SW480 (cell line): ENCODE results near the gene SCART1.
"Not testable (repeated sequence)": the region's sequence is repeated elsewhere in the genome, so short reads cannot be mapped to it uniquely, and the experiment has no call there.

Experiments used
- DNase-seq: peaks from one replicate; pipeline ENCODE4 v3.0.0-alpha.2; 2016; ENCODE audit warnings: low spot score

SCART1 gene

DNA sequence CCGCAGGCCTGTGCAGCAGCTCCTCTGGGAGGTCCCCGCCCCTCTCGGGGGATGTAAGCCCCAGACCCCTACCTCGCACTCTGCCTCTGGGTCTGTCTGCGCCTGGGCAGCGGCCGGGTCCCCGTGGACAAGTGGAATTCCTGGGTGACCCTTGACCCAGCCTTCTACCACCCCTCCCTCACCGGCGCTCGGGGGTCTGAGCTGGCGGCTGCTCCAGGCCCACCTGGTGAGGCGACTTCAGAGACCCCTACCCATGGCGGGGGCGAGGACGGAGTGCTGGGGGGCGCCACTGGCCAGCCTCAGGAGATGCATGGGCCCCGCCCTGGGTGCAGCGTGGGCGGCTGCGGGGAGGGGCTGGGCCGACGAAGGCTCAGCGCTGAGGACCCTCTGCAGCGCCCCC, 21.0 kb upstream of the SCART1 start:
- not testable (repeated sequence) for DNase-seq

DNA sequence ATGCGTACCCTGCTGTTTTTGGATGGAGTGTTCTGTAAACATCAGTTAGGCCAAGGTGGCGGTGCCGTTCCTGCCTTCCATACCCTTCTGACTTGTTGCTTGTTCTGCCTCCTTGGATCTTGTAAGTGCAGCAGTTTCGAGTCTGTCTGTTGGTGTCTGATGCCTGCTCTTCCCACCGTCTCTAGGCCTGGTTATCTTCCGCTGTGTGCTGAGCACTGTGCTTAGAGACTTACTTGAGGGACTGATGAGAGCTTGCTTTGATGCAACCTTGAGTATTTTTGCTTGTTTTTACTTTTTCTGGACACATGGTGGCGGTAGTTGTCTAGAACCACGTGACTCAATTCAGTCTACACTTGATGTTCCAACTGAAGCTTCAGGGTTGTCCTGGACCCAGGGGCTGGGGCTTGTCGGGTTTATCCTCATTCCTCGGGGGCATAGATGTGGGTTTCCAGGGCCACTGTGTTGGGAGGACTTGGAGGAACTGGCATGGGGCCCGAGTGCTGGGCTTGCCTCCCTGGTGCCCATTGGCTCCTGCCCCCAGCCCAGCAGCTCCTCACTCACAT, 15.0 kb upstream of the SCART1 start:
- peak; percentile 33 for DNase-seq

DNA sequence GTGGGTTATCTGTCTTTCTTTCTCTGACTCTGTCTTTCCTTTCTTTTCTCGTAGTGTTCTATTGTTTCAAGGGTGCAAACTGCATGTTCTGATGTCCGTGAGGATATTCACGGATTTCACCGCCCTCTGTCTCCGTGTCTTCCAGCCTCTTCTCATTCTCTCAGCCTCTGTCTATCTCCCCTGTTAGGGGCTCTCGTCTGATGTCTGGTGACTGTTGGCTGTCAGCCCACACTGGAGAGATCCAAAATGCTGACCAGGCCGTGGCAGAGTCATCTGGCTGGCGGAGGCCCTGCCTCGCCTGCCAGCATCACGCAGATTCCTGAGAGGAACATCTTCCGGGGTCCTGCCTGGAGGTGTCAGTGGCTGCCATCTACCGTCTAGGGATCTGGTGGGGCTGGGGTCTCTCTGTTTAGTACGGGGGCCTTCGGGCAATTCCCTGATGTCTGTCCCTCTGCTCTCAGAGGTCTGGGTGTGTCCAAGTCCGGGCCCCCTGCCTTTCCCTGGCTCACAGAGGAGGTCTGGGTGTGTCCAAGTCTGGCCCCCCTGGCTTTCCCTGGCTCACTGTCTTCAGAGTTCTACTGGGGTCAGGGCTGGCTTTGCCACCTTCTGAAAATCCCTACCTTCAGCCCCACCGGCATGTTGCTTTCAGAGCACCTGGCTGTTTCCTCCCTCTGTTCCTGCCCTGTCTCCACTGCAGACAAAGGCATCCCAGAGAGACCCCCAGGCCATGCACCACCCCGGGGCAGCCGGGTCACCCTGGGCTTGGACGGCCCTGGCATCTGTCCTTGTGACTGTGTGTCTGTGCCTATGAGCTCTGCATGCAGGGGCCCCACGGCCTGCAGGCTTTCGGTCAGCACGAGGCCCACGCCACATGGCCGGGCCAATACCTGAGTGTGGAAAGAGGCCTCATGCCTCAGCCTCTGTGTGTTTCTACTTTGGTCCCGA, 14.0 kb upstream of the SCART1 start:
- no peak for DNase-seq

DNA sequence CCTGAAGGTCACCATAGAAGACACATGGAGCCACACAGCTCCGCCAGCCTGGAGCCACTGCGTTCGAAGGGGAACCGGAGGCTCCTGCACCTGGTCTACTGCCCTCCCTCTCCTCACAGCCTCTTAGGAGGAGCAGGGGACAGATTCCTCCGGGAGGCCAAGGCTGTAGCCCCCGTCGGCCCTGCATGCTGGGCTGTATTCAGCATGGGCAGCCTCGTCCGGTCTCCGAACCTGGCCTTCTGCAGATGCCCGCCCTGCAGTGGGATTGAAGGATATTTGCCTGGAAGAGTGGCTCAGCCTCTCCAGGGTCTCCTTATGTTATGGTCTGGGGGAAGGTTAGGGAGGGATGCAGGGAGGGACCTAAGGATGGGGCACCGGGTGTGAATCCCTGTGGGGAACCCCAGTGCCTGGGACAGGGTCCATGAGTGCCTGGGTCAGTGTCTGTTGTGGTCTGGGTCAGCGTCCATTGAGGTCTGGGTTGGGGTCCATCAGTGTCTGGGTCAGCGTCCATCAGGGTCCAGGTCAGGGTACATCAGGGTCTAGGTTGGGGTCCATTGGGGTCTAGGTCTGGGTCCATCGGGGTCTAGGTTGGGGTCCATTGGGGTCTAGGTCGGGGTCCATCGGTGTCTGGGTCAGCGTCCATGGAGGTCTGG, 13.0 kb upstream of the SCART1 start:
- DNase-seq = no peak

DNA sequence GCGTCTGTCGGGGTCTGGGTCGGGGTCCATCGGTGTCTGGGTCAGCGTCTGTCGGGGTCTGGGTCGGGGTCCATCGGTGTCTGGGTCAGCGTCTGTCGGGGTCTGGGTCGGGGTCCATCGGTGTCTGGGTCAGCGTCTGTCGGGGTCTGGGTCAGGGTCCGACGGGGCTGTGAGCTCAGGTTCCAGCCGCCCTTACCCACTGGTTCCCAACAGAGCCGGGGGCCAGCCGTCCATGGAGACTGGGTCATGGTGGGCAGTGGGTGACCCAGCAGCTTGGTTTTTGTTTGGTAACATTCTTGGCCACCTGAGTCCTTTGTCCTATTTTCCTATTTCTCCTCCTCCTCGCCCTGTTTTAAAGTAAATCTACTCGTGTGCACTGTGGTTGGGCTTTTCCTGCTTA, 12.4 kb upstream of the SCART1 start:
- DNase-seq = not testable (repeated sequence)

DNA sequence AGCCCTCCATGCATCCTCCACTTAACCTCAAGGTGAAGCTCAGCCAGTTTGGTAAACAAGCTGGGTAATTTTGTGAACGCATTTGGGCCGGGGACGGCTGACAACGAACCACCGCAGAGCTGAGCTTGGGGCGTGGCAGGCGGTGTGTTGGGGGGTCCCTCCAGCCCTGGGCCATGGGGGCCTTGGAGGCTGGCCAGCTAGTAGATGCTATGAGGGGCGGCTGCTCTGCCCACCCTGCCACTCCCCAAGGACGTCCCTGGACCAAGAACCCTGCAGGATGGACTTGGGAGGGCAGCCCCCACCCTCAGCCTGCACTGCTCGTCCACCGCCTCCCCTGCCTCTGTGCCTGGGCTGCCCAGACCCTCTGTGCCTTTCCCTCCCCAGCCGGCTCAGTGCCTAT, 12.0 kb upstream of the SCART1 start:
- DNase-seq = no peak

DNA sequence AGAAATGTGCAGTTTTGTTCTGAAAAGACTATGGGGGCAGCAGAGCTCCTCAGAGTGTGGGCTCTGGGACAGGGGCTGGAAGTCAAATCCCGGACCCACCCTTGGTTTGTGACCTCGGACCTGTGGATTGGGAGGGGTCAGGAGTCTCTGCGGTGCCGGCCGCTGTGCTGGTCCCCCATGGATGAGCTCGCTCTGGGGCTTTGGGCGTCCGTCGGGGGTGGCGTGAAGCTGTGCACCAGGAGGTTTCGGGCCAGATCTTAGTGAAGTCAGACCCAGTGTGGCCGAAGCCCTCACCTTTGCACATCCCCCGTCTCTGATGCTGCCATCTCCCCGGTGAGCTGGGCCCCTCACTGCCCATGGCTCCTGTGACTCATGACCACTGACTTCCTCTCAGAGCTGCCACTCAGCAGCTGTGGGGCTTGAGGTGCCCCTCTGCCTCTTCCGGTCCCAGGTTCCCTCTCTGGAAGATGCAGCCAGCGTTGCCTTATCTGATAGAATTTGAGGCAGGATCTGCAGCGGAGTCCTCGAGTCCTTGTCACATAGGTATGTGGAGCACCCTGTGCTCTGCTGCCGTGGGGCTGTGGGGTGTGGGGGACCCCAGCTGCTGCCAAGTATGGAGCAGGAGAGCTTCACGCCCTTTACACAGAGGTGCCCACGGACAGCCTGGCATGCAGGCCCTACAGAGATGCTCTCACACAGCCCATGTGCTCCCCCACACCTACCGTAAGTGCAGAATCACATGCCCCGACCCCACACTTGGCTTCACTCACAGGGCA, 11.4 kb upstream of the SCART1 start:
- no peak for DNase-seq

DNA sequence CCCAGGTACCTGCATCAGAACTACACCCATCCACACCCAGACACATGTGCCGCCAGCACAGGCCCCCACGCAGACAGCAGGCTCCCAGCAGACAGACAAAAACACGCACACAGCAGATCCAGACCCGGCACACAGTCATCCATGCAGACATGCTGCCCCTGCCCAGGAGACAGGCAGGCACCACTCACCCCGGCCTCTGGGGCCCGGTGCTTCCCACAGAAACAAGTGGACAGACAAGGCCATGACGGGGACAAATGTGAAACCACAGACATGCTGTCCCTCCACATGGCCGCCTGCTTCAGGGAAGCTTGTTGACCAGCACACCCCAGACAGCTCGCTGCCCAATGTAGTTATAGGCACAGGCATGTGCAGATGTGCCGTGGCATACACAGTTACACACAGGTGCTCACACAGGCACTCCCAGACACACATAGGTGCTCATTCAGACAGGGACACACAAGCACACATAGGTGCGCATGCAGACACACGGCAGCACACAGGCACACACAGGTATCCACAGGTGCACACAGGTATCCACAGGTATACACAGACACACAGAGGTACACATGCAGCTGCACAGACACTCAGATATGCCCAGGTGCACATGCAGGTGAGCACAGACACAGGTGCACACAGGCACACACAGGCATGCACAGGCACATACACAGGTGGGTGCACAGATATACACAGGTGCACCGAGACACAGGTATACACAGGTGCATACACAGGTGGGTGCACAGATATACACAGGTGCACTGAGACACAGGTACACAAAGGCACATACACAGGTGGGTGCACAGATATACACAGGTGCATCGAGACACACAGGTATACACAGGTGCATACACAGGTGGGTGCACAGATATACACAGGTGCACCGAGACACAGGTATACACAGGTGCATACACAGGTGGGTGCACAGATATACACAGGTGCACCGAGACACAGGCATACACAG, 10.5 kb upstream of the SCART1 start:
- DNase-seq = no peak

DNA sequence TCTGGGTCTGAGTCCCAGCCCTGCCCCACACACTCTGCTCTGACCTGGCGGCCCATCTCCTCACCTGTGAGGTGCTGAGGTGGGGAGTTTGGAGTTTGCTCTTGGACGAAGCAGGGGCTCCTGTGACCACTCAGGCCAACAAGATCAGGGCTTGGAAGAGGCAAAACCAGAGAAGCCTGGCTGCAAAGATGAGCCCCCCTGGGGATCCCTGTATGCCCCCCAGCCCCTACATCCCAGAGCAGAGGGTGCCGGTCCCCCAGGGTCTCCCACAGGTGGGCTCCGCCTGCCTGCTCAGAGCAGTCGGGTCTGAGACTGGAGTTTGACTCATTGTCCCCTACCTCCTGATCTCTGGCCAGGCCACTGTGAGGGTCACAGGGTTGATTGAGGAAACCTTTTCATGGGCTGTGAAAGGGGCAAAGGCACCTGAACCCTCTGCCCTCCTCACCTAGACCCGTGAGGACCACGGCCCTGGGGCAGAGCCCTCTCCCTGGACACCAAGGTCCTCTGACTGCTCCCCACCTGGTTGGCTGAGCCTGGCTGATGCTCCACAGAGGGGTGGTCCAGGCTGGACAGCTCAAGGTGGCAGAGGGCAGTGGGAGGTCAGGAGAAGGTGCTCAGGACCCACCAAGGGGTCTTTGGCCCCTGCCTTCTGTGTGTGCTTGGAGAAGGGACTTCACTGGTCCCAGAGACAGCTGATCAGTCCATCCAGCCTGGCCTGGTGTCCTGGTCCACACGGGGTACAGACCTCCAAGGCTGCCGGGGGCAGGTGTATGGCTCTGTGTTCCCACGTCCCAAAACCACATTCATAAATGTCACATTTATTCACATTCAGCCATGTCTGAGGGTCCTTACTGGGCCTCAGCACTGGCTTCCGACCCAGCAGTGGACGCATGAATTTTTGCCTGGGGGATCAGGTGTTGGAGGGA, 9.1 kb upstream of the SCART1 start:
- DNase-seq = no peak

DNA sequence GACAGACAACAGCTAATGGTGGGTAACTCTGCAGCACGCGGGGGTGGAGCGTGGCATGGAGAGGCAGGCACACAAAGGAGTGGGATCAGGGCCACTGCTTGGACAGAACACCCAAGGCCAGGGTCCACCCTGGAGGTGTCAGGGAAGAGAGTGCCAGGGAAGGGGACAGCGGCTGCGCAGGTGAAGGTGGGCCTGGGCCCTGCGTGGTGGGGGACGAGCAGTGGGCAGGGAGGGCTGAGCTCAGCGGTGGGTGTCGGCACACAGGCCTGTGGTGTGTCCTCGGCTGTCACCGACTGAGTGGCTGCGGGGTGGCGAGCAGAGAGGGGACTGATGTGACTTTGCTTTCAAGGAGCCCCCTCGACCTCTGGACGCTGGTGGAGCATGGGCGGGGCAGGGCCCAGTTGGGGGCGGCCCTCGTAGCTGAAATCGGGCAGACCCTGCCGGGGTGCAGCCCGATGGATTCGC, 8.4 kb upstream of the SCART1 start:
- DNase-seq = no peak

DNA sequence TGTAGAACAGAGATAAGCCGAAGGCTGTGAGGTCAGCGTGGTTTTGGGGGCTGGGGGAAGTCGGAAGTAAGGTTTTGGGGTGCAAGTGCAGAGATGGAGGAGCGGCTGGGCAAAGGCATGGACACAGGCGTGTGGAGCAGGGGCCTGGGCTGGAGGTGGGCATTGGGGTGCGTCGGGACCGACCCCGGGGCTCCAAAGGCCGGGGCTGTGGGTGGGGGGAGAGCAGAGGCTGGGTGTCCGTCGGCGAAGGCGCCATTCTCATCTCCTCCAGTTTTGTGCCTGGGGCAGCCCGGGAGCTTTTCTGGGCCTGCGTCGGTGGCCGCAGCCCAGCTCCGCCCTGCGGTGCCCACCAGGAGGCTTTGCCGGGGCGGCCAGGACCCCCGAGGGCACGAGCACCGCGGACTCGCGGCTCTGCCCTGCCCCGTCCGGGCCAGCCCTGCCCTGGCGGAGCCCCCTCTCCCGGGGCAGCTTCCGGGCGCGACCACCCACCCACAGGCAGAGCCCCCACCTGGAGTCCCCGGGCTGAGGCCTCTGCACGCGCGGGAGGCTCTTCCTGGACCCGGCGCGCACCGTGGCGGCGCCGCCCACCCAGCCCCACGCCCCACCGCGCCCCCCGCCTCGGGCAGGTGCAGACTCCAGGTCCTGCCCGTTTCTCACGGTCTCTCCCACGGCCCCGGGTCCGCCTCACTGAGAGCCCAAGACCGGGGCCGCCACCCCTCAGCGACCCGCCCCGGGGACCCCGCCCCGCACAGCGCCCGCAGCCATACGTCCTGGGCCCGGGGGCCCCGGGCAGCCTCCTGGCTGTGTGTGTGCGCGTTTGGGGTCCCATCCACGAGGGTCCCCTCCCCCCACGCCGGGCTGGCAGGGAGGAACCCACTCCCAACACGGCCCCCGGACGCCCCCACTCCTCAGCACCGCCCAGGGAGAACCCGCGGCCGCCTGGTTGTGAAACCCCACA, 7.7 kb upstream of the SCART1 start:
- DNase-seq = no peak

DNA sequence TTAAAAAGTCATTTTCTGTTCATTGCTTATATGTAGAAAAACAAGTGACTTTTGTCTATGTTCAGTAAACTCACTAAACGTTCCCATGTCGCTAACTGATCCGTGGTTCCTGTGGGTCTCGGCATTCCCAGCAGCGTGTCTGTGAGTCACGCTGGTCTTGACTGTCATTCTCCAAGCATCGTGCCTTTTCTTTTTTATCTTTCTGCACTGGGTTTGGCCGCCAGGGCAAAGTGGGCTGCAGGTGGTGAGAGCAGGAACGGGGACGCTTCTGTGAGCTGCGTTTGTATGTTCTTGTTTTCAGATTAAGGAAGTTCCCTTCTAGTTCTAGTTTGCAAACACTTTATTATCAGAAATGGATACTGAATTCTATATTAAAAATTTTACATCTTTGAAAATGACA, 6.8 kb upstream of the SCART1 start:
- DNase-seq = no peak

DNA sequence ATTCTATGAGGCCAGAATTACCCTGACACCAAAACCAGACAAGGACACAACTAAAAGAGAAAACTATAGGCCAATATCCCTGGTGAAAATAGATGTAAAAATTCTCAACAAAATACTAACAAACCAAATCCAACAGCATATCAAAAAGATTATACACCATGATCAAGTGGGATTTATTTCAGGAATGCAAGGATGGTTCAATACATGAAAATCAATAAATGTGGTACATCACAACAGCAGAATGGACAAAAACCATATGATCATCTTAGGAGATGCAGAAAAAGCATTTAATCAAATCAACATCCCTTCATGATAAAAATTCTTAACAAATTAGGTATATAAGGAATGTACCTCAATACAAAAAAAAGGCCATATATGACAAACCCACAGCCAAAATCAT, 5.6 kb upstream of the SCART1 start:
- no peak for DNase-seq

DNA sequence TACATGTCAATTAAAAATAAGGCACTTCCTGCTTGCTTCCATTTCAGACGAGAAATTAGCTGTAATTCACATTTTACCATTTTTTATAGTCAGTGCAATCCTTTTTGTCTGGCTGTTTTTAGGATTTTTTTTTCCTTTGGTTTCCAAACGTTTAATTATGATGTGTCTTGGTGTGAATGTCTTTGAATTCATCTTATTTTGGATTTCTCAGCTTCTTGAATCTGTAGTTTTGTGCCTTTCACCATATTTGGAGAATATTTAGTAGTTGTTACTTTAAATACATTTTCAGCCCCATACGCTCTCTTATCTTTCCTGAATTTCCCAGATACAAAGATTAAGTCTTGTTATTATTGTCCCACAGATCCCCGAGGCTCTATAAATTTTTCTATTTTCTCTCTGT, 2.4 kb upstream of the SCART1 start:
- no peak for DNase-seq

DNA sequence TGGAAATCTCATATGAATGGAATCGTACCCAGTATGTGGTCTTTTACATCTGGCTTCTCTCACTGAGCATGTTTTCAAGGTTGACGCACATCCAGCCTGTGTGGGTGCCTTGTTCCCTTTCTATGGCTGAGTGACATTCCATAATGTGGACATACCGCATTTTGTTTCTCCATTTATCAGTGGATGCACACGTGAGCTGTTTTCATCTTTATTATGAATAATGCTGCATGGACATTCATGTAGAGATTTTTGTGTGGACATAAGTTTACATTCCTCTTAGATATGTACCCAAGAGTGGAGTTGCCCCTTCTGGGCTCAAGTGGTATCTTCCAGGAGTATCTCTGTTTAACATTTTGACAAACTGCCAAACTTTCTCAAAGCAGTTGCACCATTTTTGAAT, 1.3 kb upstream of the SCART1 start:
- no peak for DNase-seq

DNA sequence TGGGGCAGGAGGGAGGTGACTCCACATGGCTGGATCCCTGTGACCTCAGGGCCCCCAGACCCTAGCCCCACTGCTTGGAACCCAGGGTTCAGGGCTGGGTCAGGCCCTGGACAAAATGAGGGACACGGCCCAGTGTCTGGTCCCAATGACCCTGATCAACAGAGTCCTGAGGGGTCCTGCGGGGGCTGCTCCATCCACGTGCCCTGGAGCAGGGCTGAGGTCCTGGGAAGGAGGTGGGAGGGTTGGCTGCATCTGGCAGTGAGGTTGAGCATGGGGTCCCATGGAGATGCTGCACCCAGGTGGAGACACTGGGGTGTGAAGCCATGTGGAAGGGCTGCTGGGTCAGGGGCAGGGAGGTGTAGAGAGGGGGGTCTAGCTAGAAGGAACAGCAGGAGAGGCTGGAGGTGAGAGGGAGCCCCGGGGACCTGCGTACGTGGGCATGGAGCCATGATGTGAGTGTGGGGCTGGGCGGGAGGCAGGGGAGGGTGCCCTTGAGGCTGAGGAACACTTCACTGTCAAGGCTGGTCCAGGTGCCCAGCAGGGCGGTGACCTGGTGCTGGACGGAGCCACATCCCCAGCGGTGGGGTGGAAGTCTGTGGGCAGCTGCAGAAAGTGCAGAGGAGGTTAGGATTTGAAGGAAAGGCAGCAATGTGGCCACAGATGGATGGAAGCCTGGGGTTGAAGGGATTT, 604 bp downstream of the SCART1 start:
- no peak for DNase-seq

DNA sequence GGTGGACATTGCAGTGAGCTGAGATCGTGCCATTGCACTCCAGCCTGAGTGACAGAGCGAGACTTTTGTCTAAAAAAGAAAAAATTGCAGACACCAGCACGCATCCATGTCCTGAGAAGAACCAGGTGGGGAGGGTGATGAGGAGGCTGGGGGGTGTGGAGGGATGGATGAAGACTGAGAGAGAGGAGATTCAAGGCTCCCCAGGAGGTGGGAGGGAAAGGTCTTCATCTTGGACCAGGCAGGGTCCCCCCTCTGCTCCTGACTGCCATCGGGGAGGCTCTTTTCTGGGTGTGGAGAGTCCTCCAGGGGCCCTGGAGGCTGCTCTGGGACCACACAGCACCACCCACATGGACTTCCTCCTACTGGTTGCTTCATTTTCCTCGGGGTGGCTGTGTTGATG, 1.5 kb downstream of the SCART1 start:
- DNase-seq = no peak

DNA sequence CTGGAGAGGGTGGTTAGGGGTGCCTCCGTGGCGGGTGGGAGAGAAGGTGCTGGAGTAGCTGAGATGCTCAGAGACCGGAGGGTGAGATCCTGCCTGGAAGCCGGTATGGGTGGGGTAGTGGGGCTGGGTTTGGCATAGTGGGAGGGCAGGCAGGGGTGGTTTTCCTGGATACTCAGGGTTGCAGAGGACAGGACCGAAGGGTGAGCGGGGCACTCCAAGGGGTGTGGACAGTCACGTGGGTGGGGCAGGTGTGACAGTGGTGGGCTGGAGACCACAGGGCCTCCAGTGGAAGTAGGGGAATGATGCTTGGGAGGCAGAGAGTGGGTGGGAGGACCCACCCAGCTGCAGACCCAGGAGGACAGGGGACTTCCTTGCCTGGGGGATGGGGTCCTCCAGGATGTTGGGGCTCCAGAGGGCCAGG, 1.9 kb downstream of the SCART1 start:
- DNase-seq = no peak
